OCI-LY7 (cell line): ENCODE measurements around the gene DLG3. TPM values are rescaled to one million over a fixed set of nuclear protein-coding genes. Genes with fewer than 3 reads are reported as not detected.

ENCODE experiments used
- BruUV-seq: library from RNA; stranded (reverse); fragments of 400-500 nt; replicated peaks from 2 replicates; lab custom pipeline; 2021; lab: Mats Ljungman, UMichigan
- CTCF ChIA-PET: fragments of 300-600 bp; sonication (Branson Sonifier 250); formaldehyde crosslinking; loops from one replicate; lab custom pipeline; 2022; ENCODE audit warnings: antibody characterized with exemption; ENCODE audit not compliant: unreplicated experiment; lab: Charles Lee
- POLR2A ChIA-PET: fragments of 300-600 bp; sonication (Branson Sonifier 250); formaldehyde crosslinking; loops from one replicate; lab custom pipeline; 2022; ENCODE audit warnings: antibody characterized with exemption; lab: Charles Lee
- DNase-seq: peaks from one replicate; pipeline ENCODE4 v3.0.0-alpha.2; 2015; ENCODE audit warnings: low spot score
- H2AFZ ChIP-seq: fragments of 200-600 bp; sonication (generic), shearing (Covaris generic); 2 replicates; pipeline ENCODE4 v1.6.1; 2014; ENCODE audit warnings: mild to moderate bottlenecking, antibody characterized with exemption, low read length, moderate library complexity
- H3K27ac ChIP-seq: fragments of 200-600 bp; sonication (generic); 2 replicates; pipeline ENCODE4 v1.5.1; 2014; ENCODE audit warnings: mixed run types, low read depth, mild to moderate bottlenecking, moderate library complexity, low read length, inconsistent platforms; ENCODE audit not compliant: poor library complexity, severe bottlenecking
- H3K36me3 ChIP-seq: fragments of 200-600 bp; sonication (generic); 2 replicates; pipeline ENCODE4 v1.6.1; 2014; ENCODE audit warnings: mild to moderate bottlenecking, antibody characterized with exemption, low read length, moderate library complexity, mixed read lengths; ENCODE audit not compliant: insufficient read depth
- H3K4me1 ChIP-seq: fragments of 200-600 bp; sonication (generic); 2 replicates; pipeline ENCODE4 v1.5.1; 2014; ENCODE audit warnings: mild to moderate bottlenecking, low read length; ENCODE audit not compliant: insufficient read depth, poor library complexity, severe bottlenecking
- H3K4me2 ChIP-seq: fragments of 200-600 bp; sonication (generic); 2 replicates; pipeline ENCODE4 v1.6.1; 2014; ENCODE audit warnings: mild to moderate bottlenecking, low read length
- H3K4me3 ChIP-seq: fragments of 200-600 bp; sonication (generic); 2 replicates; pipeline ENCODE4 v1.5.1; 2014; ENCODE audit warnings: mild to moderate bottlenecking, low read depth, low read length; ENCODE audit not compliant: poor library complexity, severe bottlenecking
- H3K79me2 ChIP-seq: fragments of 200-600 bp; sonication (generic); 2 replicates; pipeline ENCODE4 v1.6.1; 2016; ENCODE audit warnings: low read depth, mild to moderate bottlenecking, low read length, moderate library complexity, mixed read lengths; ENCODE audit not compliant: insufficient read depth
- H3K9me2 ChIP-seq: fragments of 200-600 bp; sonication (generic); 2 replicates; pipeline ENCODE4 v1.6.1; 2016; ENCODE audit warnings: mild to moderate bottlenecking, low read length, mixed read lengths; ENCODE audit not compliant: insufficient read depth
- H3K9me3 ChIP-seq: fragments of 200-600 bp; sonication (generic); 2 replicates; pipeline ENCODE4 v1.6.1; 2014; ENCODE audit warnings: mild to moderate bottlenecking, mixed run types, low read length, mixed read lengths
- H4K20me1 ChIP-seq: fragments of 200-600 bp; sonication (generic); 2 replicates; pipeline ENCODE4 v1.6.1; 2014; ENCODE audit warnings: mild to moderate bottlenecking, antibody characterized with exemption, low read length, moderate library complexity, mixed read lengths; ENCODE audit not compliant: insufficient read depth
- CTCF ChIP-seq: fragments of 200-600 bp; sonication (generic); conservative IDR thresholded peaks from 2 replicates; pipeline ENCODE4 v1.5.1; 2014; ENCODE audit warnings: mild to moderate bottlenecking, antibody characterized with exemption, low read length, moderate library complexity, mixed read lengths
- EZH2phosphoT487 ChIP-seq: fragments of 200-600 bp; sonication (generic); IDR thresholded peaks from 2 replicates; pipeline ENCODE4 v1.6.1; 2018; ENCODE audit warnings: low read depth, borderline replicate concordance, mild to moderate bottlenecking, mixed run types, antibody characterized with exemption, low read length, moderate library complexity, mixed read lengths
- intact Hi-C: fragments of 100-400 bp; cut with micrococcal nuclease; formaldehyde crosslinking; loops from one replicate; pipeline ENCODE4 v1.10.0; 2022; ENCODE audit not compliant: unreplicated experiment
- total RNA-seq, 2 experiments: library from RNA; depleted of rRNA in 1 of 2; stranded (reverse); fragments of >200 nt in 1 of 2; shearing (Covaris generic) in 1 of 2; gene quantifications; 2 replicates each; pipeline ENCODE4 v1.2.3, GENCODE V29; 2014 to 2022

The DLG3 gene
- total RNA-seq, 2 experiments from 2014 or later = 0.06 TPM; not detected in 1

- Histone ChIP-seq H3K36me3 (no peaks in the 10 kb centered on the region), H3K79me2 (no peaks in the 10 kb centered on the region), H3K9me2 (no peaks in the 10 kb centered on the region), H3K9me3 (no peaks in the 10 kb centered on the region), H3K27ac (no peak overlapping the region), H3K4me3 (no peak overlapping the region), H3K4me1 (peaks cover 8% of the 10 kb centered on the region), H3K4me2 (no peak overlapping the region), H4K20me1 (no peaks in the 10 kb centered on the region), H2AFZ (no peak overlapping the region)
- ChIA-PET POLR2A (no interaction called here), CTCF (no interaction called here)
- intact Hi-C loops = no loop called here
- BruUV-seq = no TSS peak
- DNase-seq = no peak
- TF ChIP-seq CTCF (no peak), EZH2phosphoT487 (no peak)
Measured at GRCh38 chrX:70456256-70456655, 11.6 kb downstream of the DLG3 start.

GRCh38 chrX:70461026-70461425 lies 16.4 kb downstream of the DLG3 start:
- no peak for TF ChIP-seq EZH2phosphoT487
- no peak for TF ChIP-seq CTCF
- no peaks in the 10 kb centered on the region for H3K4me1 ChIP-seq
- no peaks in the 10 kb centered on the region for H3K9me3 ChIP-seq
- BruUV-seq = no TSS peak
- H3K27ac ChIP-seq = no peak overlapping the region
- H3K79me2 ChIP-seq = no peaks in the 10 kb centered on the region
- H4K20me1 ChIP-seq = no peaks in the 10 kb centered on the region
- ChIA-PET CTCF (no interaction called here), POLR2A (no interaction called here)
- no peak for DNase-seq
- no peaks in the 10 kb centered on the region for H3K9me2 ChIP-seq
- H2AFZ ChIP-seq = no peak overlapping the region
- H3K4me3 ChIP-seq = no peak overlapping the region
- intact Hi-C loops = no loop called here
- H3K36me3 ChIP-seq = no peaks in the 10 kb centered on the region
- H3K4me2 ChIP-seq = no peak overlapping the region

- H3K79me2 ChIP-seq = no peaks in the 10 kb centered on the region
- no peak overlapping the region for H3K27ac ChIP-seq
- H3K4me2 ChIP-seq = no peak overlapping the region
- H3K4me3 ChIP-seq = no peak overlapping the region
- no peaks in the 10 kb centered on the region for H4K20me1 ChIP-seq
- H3K4me1 ChIP-seq = no peaks in the 10 kb centered on the region
- H3K36me3 ChIP-seq = no peaks in the 10 kb centered on the region
- no peak for TF ChIP-seq CTCF
- TF ChIP-seq EZH2phosphoT487 = no peak
- CTCF ChIA-PET = no interaction called here
- no peak overlapping the region for H2AFZ ChIP-seq
- DNase-seq = no peak
- POLR2A ChIA-PET = no interaction called here
- no TSS peak for BruUV-seq
- no peaks in the 10 kb centered on the region for H3K9me3 ChIP-seq
- intact Hi-C loops = no loop called here
- H3K9me2 ChIP-seq = no peaks in the 10 kb centered on the region
Measured at GRCh38 chrX:70464051-70464450, 19.4 kb downstream of the DLG3 start.
